Activated CD4-positive, CD25-positive, alpha-beta regulatory T cell treated with anti-CD3 and anti-CD28 coated beads, Interleukin-2, amount 50 U/mL, for 24 hours (primary cell): ENCODE measurements around the gene G2E3.
A peak's percentile ranks its signal among the peaks of the same experiment; 100 is the strongest.
"Not testable (repeated sequence)": the region's sequence is repeated elsewhere in the genome, so short reads cannot be mapped to it uniquely, and the experiment has no call there.

Experiments
- ATAC-seq, 2 donors: fragments of 150-1000 bp; cut with Tn5 transposase; one replicate each; pipeline ENCODE4 v1.10.0; 2021; ENCODE audit warnings: mild to moderate bottlenecking in 1 of 2, moderate library complexity in 1 of 2

G2E3 gene

DNA sequence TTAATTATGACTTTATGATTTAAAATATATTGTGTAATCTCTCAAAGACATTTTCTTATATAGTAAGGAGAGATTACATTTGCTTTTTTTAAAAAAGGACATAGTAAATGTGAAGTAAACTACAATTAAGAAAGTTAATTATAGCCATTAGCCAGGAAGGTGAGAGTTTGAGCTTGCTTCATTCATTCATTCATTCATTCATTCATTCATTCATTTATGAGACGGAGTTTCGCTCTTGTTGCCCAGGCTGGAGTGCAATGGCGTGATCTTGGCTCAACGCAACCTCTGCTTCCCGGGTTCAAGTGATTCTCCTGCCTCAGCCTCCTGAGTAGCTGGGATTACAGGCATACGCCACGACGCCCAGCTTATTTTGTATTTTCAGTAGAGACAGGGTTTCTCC lies 45.7 kb downstream of the G2E3 start:
- ATAC-seq, result not testable (repeated sequence)

- ATAC-seq, result peak in 1 of 2 donors; percentile 36
These were observed 48.3 kb downstream of the G2E3 start for GRCh38 chr14:30607156-30607780.

- no peak for ATAC-seq
These were observed 49.6 kb downstream of the G2E3 start for GRCh38 chr14:30608533-30609006.

- ATAC-seq, result no peak
These were observed 51.9 kb downstream of the G2E3 start for GRCh38 chr14:30610787-30611343.

DNA sequence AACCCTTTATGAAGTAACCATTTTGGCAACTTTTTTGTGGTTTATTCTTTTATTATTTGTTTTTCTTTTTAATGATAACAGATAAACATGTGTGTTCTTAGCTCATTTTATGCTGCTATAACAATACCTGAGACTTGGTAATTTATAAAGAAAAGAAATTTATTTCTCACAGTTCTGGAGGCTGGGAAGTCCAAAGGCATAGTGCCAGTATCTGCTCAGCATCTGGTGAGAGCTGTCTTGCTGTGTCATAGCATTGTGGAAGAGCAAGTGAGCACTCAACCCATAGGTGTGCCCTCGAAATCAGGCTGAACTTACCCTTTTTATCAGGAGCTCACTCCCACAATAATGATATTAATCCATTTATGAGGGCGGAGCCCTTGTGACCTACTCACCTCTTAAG lies 55.2 kb downstream of the G2E3 start:
- ATAC-seq, result no peak

- ATAC-seq, result peak; percentile 30 to 34
These were observed 61.2 kb downstream of the G2E3 start for GRCh38 chr14:30620178-30620577.

DNA sequence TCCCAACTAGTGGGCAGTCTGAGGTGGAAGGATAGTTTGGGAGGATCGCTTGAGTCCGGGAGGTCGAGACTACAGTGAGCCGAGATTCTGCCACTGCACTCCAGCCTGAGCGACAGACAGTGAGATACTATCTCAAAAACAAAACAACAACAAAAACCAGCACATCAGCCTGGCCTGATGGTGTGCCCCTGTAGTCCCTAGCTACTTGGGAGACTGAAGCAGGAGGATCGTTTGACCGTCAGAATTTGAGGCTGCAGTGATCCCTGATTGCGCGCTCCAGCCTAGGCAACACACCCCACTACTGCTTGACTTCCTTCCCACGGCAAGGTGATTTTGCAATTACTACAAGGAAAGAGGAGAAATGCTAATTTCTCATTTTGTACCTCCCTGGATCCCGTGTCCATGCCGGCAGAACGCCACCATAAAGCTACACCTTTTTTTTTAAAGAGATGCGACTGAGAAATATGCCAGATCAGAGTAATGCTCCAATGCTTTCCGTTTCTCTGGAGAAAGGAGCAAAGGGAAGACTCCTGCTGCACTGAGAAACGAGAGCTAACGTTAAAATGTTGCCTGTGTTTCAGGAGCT lies 62.5 kb downstream of the G2E3 start:
- ATAC-seq, result peak in 1 of 2 donors; percentile 6

DNA sequence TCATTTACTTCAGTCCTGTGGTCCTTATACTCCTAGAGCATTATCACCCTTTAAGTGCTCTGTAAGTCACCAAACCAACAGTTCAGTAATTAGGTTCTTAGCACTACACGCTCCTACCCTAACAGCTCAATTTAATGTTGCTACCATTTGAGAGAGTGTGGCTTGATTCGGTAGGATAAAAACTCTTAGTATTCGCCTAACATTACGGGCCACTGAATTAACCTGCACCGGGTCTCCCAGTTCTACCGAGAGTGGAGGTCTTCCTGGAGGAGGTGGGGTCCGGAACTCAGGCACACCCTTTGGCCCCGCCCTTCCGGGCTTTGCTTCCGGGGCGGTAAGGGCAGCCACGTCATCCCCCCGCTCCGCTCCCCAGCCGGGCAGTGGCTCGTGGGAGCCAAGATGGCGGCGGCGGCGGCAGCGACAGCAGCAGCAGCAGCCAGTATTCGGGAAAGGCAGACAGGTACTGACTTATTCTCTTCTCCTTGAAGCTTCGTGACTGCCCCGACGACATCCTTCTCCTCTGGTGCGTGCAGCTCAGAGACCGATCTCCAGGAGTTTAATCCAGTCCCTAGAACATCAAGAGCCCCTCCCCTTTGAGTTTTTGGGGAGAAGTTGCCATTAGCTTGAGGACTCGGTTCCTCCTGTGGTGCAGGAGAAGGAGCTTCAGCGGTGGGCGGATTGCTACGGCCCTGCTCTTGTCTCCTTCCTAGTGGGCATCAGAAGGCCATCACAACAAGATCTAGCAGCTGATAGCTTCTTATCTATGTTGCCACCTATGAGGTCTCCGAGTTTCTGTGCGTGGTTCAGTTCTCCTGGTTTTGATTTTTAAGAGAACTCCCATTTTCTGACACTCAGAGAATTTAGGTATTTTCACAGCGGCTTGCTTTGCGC lies 63.2 kb downstream of the G2E3 start, which contains the start of gene SCFD1:
Gene SCFD1 (plus strand): TSS at position 380 of the 891 bp plus-strand sequence. CDS start 20 bp downstream, at position 400.
- peak; percentile 98 to 99 for ATAC-seq

DNA sequence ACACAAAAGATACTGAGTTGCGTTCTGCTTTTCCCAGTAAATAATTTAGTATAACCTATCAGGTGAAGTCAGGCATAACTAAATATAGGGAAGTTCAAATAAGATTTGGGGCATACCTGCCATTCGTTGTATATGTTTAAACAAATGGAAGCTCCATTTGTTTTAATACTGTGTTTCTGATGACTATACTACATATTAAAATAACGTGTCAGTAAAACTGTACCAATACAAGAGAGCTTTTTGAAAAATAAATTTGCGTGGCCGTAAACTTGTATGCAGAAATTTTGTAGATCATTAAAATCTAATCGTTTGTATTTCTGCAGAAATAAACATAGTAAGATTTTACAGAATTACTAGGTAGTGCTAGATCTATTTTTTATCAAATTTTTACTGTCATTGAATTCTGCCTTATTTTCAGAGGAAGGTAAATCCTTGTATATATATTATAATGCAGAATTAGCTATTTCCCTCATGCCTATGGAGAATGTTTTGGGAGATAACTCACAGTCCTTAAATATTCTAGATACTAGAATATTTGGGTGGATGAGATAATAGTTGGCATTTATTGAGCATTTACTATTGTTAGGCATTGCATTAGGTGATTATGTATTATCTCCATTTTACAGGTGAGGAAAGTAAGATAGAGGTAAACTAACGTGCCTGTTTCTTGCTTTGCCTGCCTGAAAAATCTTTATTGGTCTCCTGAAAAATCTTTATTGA lies 64.6 kb downstream of the G2E3 start:
- no peak for ATAC-seq

DNA sequence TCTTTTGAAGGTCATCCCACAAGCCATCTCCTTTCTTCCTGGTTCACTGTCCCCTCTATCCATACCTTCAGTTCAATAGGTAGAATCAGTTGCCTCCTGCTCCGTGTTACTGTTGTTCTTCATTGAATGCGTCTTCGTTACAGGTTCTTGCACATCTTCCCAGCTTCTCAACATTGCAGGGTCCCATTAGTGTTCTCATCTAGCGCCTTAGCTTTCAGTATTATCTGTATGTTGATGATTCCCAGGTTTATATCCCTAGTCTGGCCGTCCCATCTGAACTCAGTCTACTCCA lies 65.1 kb downstream of the G2E3 start:
- no peak for ATAC-seq

- no peak for ATAC-seq
These were observed 66.6 kb downstream of the G2E3 start for GRCh38 chr14:30625533-30625932.

DNA sequence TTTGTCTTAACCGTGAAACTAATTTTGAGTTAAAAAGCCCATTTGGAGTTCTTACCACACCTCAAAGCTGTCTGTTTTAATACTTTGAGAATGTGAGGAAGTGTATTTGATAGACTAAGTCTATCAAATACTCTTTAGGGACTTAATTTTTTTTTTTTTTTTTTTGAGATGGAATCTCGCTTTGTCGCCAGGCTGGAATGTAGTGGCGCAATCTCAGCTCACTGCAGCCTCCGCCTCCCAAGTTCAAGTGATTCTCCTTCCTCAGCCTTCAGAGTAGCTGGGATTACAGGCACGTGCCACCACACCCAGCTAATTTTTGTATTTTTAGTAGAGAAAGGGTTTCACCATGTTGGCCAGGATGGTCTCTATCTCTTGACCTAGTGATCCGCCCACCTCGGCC lies 70.5 kb downstream of the G2E3 start:
- not testable (repeated sequence) for ATAC-seq

DNA sequence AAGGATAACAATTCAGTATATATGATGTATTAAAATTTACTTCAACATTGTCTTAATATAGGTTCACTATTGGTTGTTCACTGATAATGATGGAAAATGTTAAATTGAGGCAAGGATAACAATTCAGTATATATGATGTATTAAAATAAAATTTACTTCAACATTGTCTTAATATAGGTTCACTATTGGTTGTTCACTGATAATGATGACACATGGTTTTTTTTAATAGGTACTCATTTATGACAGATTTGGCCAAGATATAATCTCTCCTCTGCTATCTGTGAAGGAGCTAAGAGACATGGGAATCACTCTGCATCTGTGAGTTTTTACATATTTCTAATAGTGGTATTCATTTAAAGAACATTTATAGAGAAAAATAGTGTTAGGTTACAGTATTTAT lies 71.3 kb downstream of the G2E3 start:
- no peak for ATAC-seq

DNA sequence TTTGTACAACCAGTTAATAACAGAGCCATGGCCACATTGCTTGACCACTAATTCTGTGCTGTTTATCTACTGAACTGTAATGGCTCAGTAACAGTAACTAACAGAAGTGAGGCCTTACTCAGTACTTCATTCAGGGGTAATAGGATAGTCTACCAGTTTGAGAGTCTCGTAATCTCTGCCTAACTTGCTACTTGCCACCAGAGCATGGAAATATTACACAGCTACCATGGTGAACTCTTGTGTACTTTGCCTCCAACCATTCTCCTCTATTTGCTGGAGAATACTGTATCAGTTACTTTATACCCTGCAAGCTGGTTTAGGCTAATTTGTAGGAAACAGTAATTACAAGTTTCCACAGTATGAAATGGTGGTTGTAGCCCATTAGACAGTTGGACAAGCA lies 73.8 kb downstream of the G2E3 start:
- ATAC-seq, result no peak

DNA sequence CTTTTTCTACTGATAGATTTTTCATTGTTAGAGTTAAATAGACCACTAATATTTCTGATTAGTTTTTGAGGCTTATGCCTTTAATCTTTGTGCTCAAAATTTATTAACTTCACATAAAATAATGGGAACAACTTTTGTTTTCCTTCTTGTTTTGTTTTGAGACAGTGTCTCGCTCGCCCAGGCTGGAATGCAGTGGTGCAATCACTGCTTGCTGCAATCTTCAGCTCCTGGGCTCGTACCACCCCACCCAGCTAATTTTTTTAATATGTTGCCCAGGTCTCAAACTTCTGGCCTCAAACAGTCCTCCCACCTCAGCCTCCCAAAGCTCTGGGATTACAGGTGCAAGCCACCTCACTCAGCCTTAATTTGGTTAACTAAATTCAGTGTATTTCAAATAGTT lies 80.0 kb downstream of the G2E3 start:
- no peak for ATAC-seq

DNA sequence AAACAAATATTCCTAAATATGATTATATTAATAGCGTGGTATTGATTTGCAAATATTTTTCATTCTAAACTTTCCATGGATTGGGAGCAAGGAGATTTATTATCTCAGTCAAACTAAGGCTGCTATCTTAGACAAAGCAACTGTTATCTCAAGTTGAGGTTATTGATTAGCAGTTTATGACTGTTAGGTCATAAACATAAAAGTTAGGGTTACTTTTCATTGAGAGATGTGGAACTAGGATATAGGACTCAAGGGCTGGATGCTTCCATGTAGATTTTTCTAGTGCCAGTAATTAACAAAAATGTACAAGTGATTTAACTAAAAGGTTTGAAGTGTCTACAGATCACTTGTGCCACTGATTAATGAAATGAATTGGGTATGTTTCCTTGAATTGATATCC lies 82.2 kb downstream of the G2E3 start:
- no peak for ATAC-seq

- not testable (repeated sequence) for ATAC-seq
These were observed 85.5 kb downstream of the G2E3 start for GRCh38 chr14:30644462-30644861.

DNA sequence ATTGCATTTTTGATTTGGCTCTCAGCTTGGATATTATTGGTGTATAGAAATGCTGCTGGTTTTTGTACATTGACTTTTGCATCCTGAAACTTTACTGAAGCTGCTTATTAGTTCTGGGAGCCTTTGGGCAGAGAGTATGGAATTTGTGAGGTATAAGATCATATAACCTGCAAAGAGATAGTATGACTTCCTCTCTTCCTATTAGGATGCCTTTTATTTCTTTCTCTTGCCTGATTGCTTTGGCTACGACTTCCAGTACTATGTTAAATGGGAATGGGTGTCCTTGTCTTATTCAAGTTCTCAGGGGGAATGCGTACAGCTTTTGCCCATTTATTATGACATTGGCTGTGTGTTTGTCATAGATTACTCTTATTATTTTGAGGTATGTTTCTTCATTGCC lies 86.6 kb downstream of the G2E3 start:
- no peak for ATAC-seq

GRCh38 chr14:30648471-30648870 lies 89.5 kb downstream of the G2E3 start:
- ATAC-seq, result no peak

- no peak for ATAC-seq
These were observed 93.0 kb downstream of the G2E3 start for GRCh38 chr14:30651937-30652336.

GRCh38 chr14:30655124-30655523 lies 96.2 kb downstream of the G2E3 start:
- ATAC-seq, result no peak

DNA sequence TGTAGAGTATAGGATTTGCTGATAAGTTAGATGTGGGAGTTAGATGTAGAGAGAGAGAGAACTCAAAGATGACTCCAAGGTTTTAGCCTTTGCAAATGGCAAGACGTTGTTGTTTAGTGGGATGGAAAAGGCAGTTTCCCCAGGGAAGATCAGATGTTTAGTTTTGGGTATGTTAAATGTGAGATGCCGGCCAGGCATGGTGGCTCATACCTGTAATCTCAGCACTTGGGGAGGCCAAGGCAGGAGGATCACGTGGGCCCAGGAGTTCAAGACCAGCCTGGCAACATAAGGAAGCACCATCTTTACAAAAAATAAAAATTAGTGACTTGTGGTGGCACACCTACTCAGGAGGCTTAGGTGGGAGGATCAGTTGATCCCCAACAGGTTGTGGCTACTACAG lies 96.7 kb downstream of the G2E3 start:
- ATAC-seq, result no peak

DNA sequence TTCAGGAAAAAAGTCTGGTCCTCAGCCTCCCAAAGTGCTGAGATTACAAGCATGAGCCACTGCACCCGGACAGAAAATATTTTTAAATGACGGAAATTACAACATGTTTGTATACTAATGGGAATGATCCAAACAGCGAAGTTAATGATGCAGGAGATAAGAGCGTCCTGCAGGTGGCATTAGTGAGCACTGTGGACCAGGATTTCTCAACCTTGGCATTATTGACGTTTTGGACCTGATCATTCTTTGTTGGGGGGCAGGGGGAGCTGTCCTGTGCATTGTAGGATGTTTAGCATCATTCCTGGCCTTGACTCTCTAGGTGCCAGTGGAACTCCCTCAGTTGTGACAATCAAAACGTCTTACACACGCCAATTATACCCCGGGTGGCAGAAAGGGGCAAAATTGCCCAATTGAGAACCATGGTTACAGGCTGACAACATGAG lies 97.3 kb downstream of the G2E3 start:
- ATAC-seq, result no peak
